ENCODE data around the gene FUCA1.

- no peak for TF ChIP-seq RCOR1 (conservative IDR thresholded peaks at IDR 0.05; ENCODE audit: low read depth, low read length)
- TF ChIP-seq CTCF (IDR thresholded peaks at IDR 0.05 in 2 of 3, conservative IDR thresholded peaks at IDR 0.05 in 1 of 3; ENCODE audit: control insufficient read depth in 2 of 3, extremely low read depth in 1 of 3, insufficient read depth in 1 of 3, low read depth in 3 of 3, low read length in 3 of 3), result no peak
- no peak for TF ChIP-seq NFYB (IDR thresholded peaks at IDR 0.05; ENCODE audit: insufficient read depth, low read depth, low read length)
- no peak for TF ChIP-seq ATF3 (IDR thresholded peaks at IDR 0.05; ENCODE audit: borderline replicate concordance, extremely low read depth, low read depth, low read length)
- no peak for TF ChIP-seq EGR1 (IDR thresholded peaks at IDR 0.05; ENCODE audit: borderline replicate concordance in 1 of 2, low read depth in 2 of 2, low read length in 2 of 2)
- no peak for TF ChIP-seq ESRRA (IDR thresholded peaks at IDR 0.05; ENCODE audit: low read length)
- TF ChIP-seq BHLHE40 (IDR thresholded peaks at IDR 0.05; ENCODE audit: borderline replicate concordance in 1 of 2, low read depth in 2 of 2, low read length in 1 of 2), result no peak
These were observed 63.1 kb downstream of the FUCA1 start for GRCh38 chr1:23805025-23805424.
